Keratinocyte (primary cell): ENCODE data around the gene WDR89. TPM values are rescaled to one million over a fixed set of nuclear protein-coding genes. Genes with fewer than 3 reads are reported as not detected.

ENCODE experiments used
- DNase-seq: peaks from one replicate; pipeline ENCODE4 v3.0.0-alpha.2; 2011; ENCODE audit warnings: low read depth, missing footprints, low spot score
- FAIRE-seq: peaks from 2 replicates; lab custom pipeline; 2011; peaks lifted over from hg19 to GRCh38; lab: Jason Lieb, UNC
- H2AFZ ChIP-seq: 2 replicates; pipeline ENCODE4 v1.6.0; 2012; ENCODE audit warnings: low read length, control low read depth, inconsistent platforms; ENCODE audit not compliant: control insufficient read depth
- H3K27ac ChIP-seq: 2 replicates; pipeline ENCODE4 v1.5.1; 2011; ENCODE audit warnings: low read length; ENCODE audit not compliant: control insufficient read depth, insufficient read depth
- H3K27me3 ChIP-seq: 3 replicates; pipeline ENCODE4 v1.6.0; 2011; ENCODE audit warnings: low read length; ENCODE audit not compliant: control insufficient read depth, insufficient read depth; ENCODE audit errors: extremely low read depth
- H3K36me3 ChIP-seq, 2 experiments: 2 replicates in 1 of 2; 3 replicates in 1 of 2; pipeline ENCODE4 v1.5.1; 2011; ENCODE audit warnings: low read length in 2 of 2, mild to moderate bottlenecking in 1 of 2; ENCODE audit not compliant: control insufficient read depth in 2 of 2, insufficient read depth in 2 of 2; ENCODE audit errors: extremely low read depth in 1 of 2
- H3K4me1 ChIP-seq: 3 replicates; pipeline ENCODE4 v1.5.1; 2011; ENCODE audit warnings: low read length; ENCODE audit not compliant: control insufficient read depth, insufficient read depth; ENCODE audit errors: extremely low read depth
- H3K4me2 ChIP-seq: 3 replicates; pipeline ENCODE4 v1.6.0; 2011; ENCODE audit warnings: low read depth, low read length; ENCODE audit not compliant: control insufficient read depth, insufficient read depth; ENCODE audit errors: extremely low read depth
- H3K4me3 ChIP-seq, 3 experiments: fragments of 200-600 bp in 1 of 3; sonication (generic) in 1 of 3; 2 replicates in 2 of 3; 3 replicates in 1 of 3; pipeline ENCODE4 v1.5.1; 2011 to 2016; ENCODE audit warnings: low read length in 3 of 3, mild to moderate bottlenecking in 3 of 3, control low read depth in 2 of 3, inconsistent platforms in 1 of 3, low read depth in 1 of 3, mixed read lengths in 1 of 3, mixed run types in 1 of 3, moderate library complexity in 1 of 3; ENCODE audit not compliant: control insufficient read depth in 2 of 3, insufficient read depth in 2 of 3; ENCODE audit errors: extremely low read depth in 1 of 3
- H3K79me2 ChIP-seq: 2 replicates; pipeline ENCODE4 v1.6.0; 2012; ENCODE audit warnings: low read length; ENCODE audit not compliant: control insufficient read depth, insufficient read depth
- H3K9ac ChIP-seq: 3 replicates; pipeline ENCODE4 v1.6.0; 2011; ENCODE audit warnings: low read length; ENCODE audit not compliant: control insufficient read depth, insufficient read depth; ENCODE audit errors: extremely low read depth
- H3K9me1 ChIP-seq: 3 replicates; pipeline ENCODE4 v1.6.0; 2011; ENCODE audit warnings: low read length; ENCODE audit not compliant: control insufficient read depth, insufficient read depth; ENCODE audit errors: extremely low read depth
- H3K9me3 ChIP-seq: 2 replicates; pipeline ENCODE4 v1.5.1; 2012; ENCODE audit warnings: low read depth, low read length; ENCODE audit not compliant: control insufficient read depth
- H4K20me1 ChIP-seq: 3 replicates; pipeline ENCODE4 v1.6.0; 2011; ENCODE audit warnings: low read length; ENCODE audit not compliant: control insufficient read depth, insufficient read depth; ENCODE audit errors: extremely low read depth
- CTCF ChIP-seq, 3 experiments: IDR thresholded peaks in 1 of 3; conservative IDR thresholded peaks in 1 of 3; optimal IDR thresholded peaks in 1 of 3; 2 replicates in 2 of 3; 3 replicates in 1 of 3; pipeline versions ENCODE3 to v1.5.1; 2011; ENCODE audit warnings: low read length in 3 of 3, mild to moderate bottlenecking in 3 of 3, moderate library complexity in 2 of 3, control low read depth in 1 of 3, inconsistent platforms in 1 of 3; ENCODE audit not compliant: insufficient read depth in 2 of 3; ENCODE audit errors: extremely low read depth in 1 of 3
- EZH2 ChIP-seq: IDR thresholded peaks from one replicate; pipeline ENCODE4 v1.6.1; 2012; ENCODE audit warnings: inconsistent platforms, mild to moderate bottlenecking, low read length, moderate library complexity
- dilution Hi-C: fragments of 300-500 bp; cut with MboI; formaldehyde crosslinking; loops from one replicate; pipeline ENCODE4 v1.7.0; 2020; ENCODE audit warnings: low sequenced_read_pairs; ENCODE audit not compliant: extremely low pct_ligation_motif_present
- polyA plus RNA-seq, 5 experiments: library from polyadenylated mRNA; depleted of rRNA in 3 of 5; stranded (reverse) in 3 of 5; stranded (forward) in 1 of 5; unstranded in 1 of 5; fragments of >200 nt; gene quantifications; 1 replicate in 1 of 5; 2 replicates in 3 of 5; 3 replicates in 1 of 5; pipeline versions ENCODE4 v1.2.1 to v1.2.3, GENCODE V29; 2011 to 2012; ENCODE audit warnings: missing spikeins in 2 of 5, low read depth in 1 of 5, low replicate concordance in 1 of 5

The WDR89 gene
- polyA plus RNA-seq, 1 donor (not counting 4 experiments of a cell fraction or from before 2014, with no cell fraction given), result 14.3 TPM

- no peaks in the 10 kb centered on the region for H3K9me1 ChIP-seq
- no peak for TF ChIP-seq EZH2
- no peak for TF ChIP-seq CTCF (optimal IDR thresholded peaks at IDR 0.05 in 1 of 3, IDR thresholded peaks at IDR 0.05 in 1 of 3, conservative IDR thresholded peaks at IDR 0.05 in 1 of 3; ENCODE audit: extremely low read depth in 1 of 3, insufficient read depth in 2 of 3, low read length in 3 of 3)
- no peaks in the 10 kb centered on the region for H3K27me3 ChIP-seq
- DNase-seq (no peak), FAIRE-seq (no peak)
- H3K9me3 ChIP-seq, result no peaks in the 10 kb centered on the region
- H3K4me1 ChIP-seq, result peaks cover 4% of the 10 kb centered on the region
- H3K27ac ChIP-seq, result no peak overlapping the region
- no peak overlapping the region for H3K4me3 ChIP-seq
- dilution Hi-C loops, result no loop called here
- H3K36me3 ChIP-seq, result no peaks in the 10 kb centered on the region
- H2AFZ ChIP-seq, result no peak overlapping the region
- no peak overlapping the region for H3K9ac ChIP-seq
- H4K20me1 ChIP-seq, result no peaks in the 10 kb centered on the region
- H3K4me2 ChIP-seq, result no peak overlapping the region
- no peaks in the 10 kb centered on the region for H3K79me2 ChIP-seq
Measured at GRCh38 chr14:63670692-63671091, 29.0 kb upstream of the WDR89 start.

GRCh38 chr14:63666335-63666734 is 24.7 kb upstream of the WDR89 start:
- H4K20me1 ChIP-seq, result no peaks in the 10 kb centered on the region
- H3K27ac ChIP-seq, result no peak overlapping the region
- no peak overlapping the region for H3K4me3 ChIP-seq
- dilution Hi-C loops, result no loop called here
- DNase-seq, result no peak
- FAIRE-seq, result no peak
- H3K9me3 ChIP-seq, result no peaks in the 10 kb centered on the region
- no peak overlapping the region for H2AFZ ChIP-seq
- H3K9ac ChIP-seq, result no peak overlapping the region
- no peaks in the 10 kb centered on the region for H3K36me3 ChIP-seq
- no peaks in the 10 kb centered on the region for H3K79me2 ChIP-seq
- no peaks in the 10 kb centered on the region for H3K9me1 ChIP-seq
- no peak overlapping the region for H3K4me2 ChIP-seq
- H3K4me1 ChIP-seq, result no peaks in the 10 kb centered on the region
- no peaks in the 10 kb centered on the region for H3K27me3 ChIP-seq
- no peak for TF ChIP-seq CTCF (optimal IDR thresholded peaks at IDR 0.05 in 1 of 3, IDR thresholded peaks at IDR 0.05 in 1 of 3, conservative IDR thresholded peaks at IDR 0.05 in 1 of 3; ENCODE audit: extremely low read depth in 1 of 3, insufficient read depth in 2 of 3, low read length in 3 of 3)
- no peak for TF ChIP-seq EZH2
